Endothelial cell of umbilical vein (primary cell): ENCODE measurements around the gene MYH11. TPM values are rescaled to one million over a fixed set of nuclear protein-coding genes. Genes with fewer than 3 reads are reported as not detected.

Experiments used
- BruUV-seq: library from RNA; stranded (reverse); fragments of 400-500 nt; replicated peaks from 2 replicates; lab custom pipeline; 2021; lab: Mats Ljungman, UMichigan
- CTCF ChIA-PET: fragments of 300-600, 350-600 bp; sonication (Branson Sonifier 250); formaldehyde crosslinking; loops from one replicate; lab custom pipeline; 2021; ENCODE audit warnings: antibody characterized with exemption, inconsistent platforms; lab: Charles Lee
- POLR2A ChIA-PET: fragments of 300-600, 350-600 bp; sonication (Branson Sonifier 250); formaldehyde crosslinking; loops from one replicate; lab custom pipeline; 2021; ENCODE audit warnings: antibody characterized with exemption, inconsistent platforms; lab: Charles Lee
- DNase-seq: peaks from one replicate; pipeline ENCODE4 v3.0.0-alpha.2; 2011; ENCODE audit warnings: low read depth, low spot score
- FAIRE-seq: peaks from 2 replicates; lab custom pipeline; 2011; peaks lifted over from hg19 to GRCh38; lab: Jason Lieb, UNC
- H2AFZ ChIP-seq: 2 replicates; pipeline ENCODE4 v1.6.0; 2012; ENCODE audit warnings: low read depth, low read length, control low read depth, inconsistent platforms
- H3K27ac ChIP-seq: 2 replicates; pipeline ENCODE4 v1.5.1; 2011; ENCODE audit warnings: low read depth, mild to moderate bottlenecking, control low read depth, low read length, moderate library complexity; ENCODE audit not compliant: insufficient read depth
- H3K27me3 ChIP-seq, 2 experiments: 2 replicates each; pipeline versions ENCODE4 v1.6.0 to v1.6.1; 2011; ENCODE audit warnings: low read length in 2 of 2, mixed read lengths in 1 of 2; ENCODE audit not compliant: control insufficient read depth in 2 of 2, insufficient read depth in 2 of 2
- H3K36me3 ChIP-seq, 2 experiments: 2 replicates in 1 of 2; 3 replicates in 1 of 2; pipeline ENCODE4 v1.5.1; 2011; ENCODE audit warnings: low read length in 2 of 2, mild to moderate bottlenecking in 1 of 2, moderate library complexity in 1 of 2; ENCODE audit not compliant: control insufficient read depth in 2 of 2, insufficient read depth in 2 of 2; ENCODE audit errors: extremely low read depth in 1 of 2
- H3K4me1 ChIP-seq: 3 replicates; pipeline ENCODE4 v1.5.1; 2011; ENCODE audit warnings: mild to moderate bottlenecking, low read length; ENCODE audit not compliant: control insufficient read depth, insufficient read depth; ENCODE audit errors: extremely low read depth
- H3K4me2 ChIP-seq: 2 replicates; pipeline ENCODE4 v1.6.1; 2011; ENCODE audit warnings: low read length, control low read depth, mixed read lengths; ENCODE audit not compliant: insufficient read depth
- H3K4me3 ChIP-seq, 3 experiments: fragments of 200-600 bp in 1 of 3; sonication (generic), shearing (Covaris generic) in 1 of 3; replicated peaks in 1 of 3; 2 replicates each; pipeline ENCODE4 v1.5.1; 2011 to 2016; ENCODE audit warnings: control low read depth in 3 of 3, low read length in 3 of 3, mild to moderate bottlenecking in 2 of 3, inconsistent platforms in 1 of 3, low read depth in 1 of 3, moderate library complexity in 1 of 3; ENCODE audit not compliant: insufficient read depth in 1 of 3
- H3K79me2 ChIP-seq: 2 replicates; pipeline ENCODE4 v1.6.0; 2012; ENCODE audit warnings: low read length, inconsistent platforms; ENCODE audit not compliant: control insufficient read depth, insufficient read depth
- H3K9ac ChIP-seq: replicated peaks from 2 replicates; pipeline ENCODE3; 2011; ENCODE audit warnings: low read length, control low read depth; ENCODE audit not compliant: insufficient read depth; ENCODE audit errors: extremely low read depth
- H3K9me1 ChIP-seq: replicated peaks from 3 replicates; pipeline ENCODE4 v1.6.0; 2011; ENCODE audit warnings: mild to moderate bottlenecking, low read length; ENCODE audit not compliant: control insufficient read depth, insufficient read depth; ENCODE audit errors: extremely low read depth
- H3K9me3 ChIP-seq: replicated peaks from 2 replicates; pipeline ENCODE4 v1.5.1; 2012; ENCODE audit warnings: low read length, inconsistent platforms; ENCODE audit not compliant: control insufficient read depth, insufficient read depth
- H4K20me1 ChIP-seq: replicated peaks from 2 replicates; pipeline ENCODE3; 2011; ENCODE audit warnings: mild to moderate bottlenecking, low read length; ENCODE audit not compliant: control insufficient read depth, insufficient read depth; ENCODE audit errors: extremely low read depth
- EZH2 ChIP-seq: IDR thresholded peaks from 2 replicates; pipeline ENCODE4 v1.6.1; 2012; ENCODE audit warnings: borderline replicate concordance, low read depth, mild to moderate bottlenecking, moderate library complexity, low read length, inconsistent platforms; ENCODE audit not compliant: severe bottlenecking
- FOS ChIP-seq: IDR thresholded peaks from 2 replicates; pipeline ENCODE4 v1.6.1; 2011; ENCODE audit warnings: mild to moderate bottlenecking, low read length, moderate library complexity, borderline replicate concordance; ENCODE audit not compliant: insufficient read depth
- GATA2 ChIP-seq: IDR thresholded peaks from 2 replicates; pipeline ENCODE4 v1.7.0; 2011; ENCODE audit warnings: low read depth, mild to moderate bottlenecking, moderate library complexity, mixed read lengths, low read length; ENCODE audit not compliant: insufficient read length, insufficient read depth
- JUN ChIP-seq: IDR thresholded peaks from 2 replicates; pipeline ENCODE4 v1.6.1; 2011; ENCODE audit warnings: borderline replicate concordance, low read depth; ENCODE audit not compliant: insufficient read length, insufficient read depth
- MYC ChIP-seq: IDR thresholded peaks from one replicate; pipeline ENCODE4 v1.6.1; 2011; ENCODE audit warnings: mild to moderate bottlenecking, low read depth, low read length
- POLR2A ChIP-seq: IDR thresholded peaks from 2 replicates; pipeline ENCODE4 v1.6.1; 2012; ENCODE audit warnings: low read depth, mild to moderate bottlenecking, control low read depth, low read length
- POLR2AphosphoS5 ChIP-seq: IDR thresholded peaks from 2 replicates; pipeline ENCODE4 v1.6.1; 2012; ENCODE audit warnings: low read depth, mild to moderate bottlenecking, control low read depth, low read length, moderate library complexity; ENCODE audit not compliant: insufficient read depth
- dilution Hi-C: fragments of 300-500 bp; cut with MboI; formaldehyde crosslinking; loops from one replicate; pipeline ENCODE4 v1.15.0; 2019; ENCODE audit warnings: low sequenced_read_pairs; ENCODE audit not compliant: extremely low pct_ligation_motif_present
- intact Hi-C: fragments of 100-400 bp; cut with micrococcal nuclease; formaldehyde crosslinking; loops from one replicate; pipeline ENCODE4 v1.10.0; 2022
- polyA plus RNA-seq, 4 experiments: library from polyadenylated mRNA; depleted of rRNA in 3 of 4; stranded (reverse) in 3 of 4; unstranded in 1 of 4; fragments of >200 nt; gene quantifications; 2 replicates each; pipeline versions ENCODE4 v1.2.1 to v1.2.3, GENCODE V29; 2011 to 2012; ENCODE audit warnings: missing spikeins in 1 of 4
- total RNA-seq: library from RNA; stranded (reverse); gene quantifications from 2 replicates; pipeline ENCODE4 v1.2.3, GENCODE V29; 2021
- TF ChIP-seq, protein P1 (sequence below), 2 donors: IDR thresholded peaks; 1 replicate in 1 of 2; 2 replicates in 1 of 2; pipeline ENCODE4 v1.5.1; 2011; ENCODE audit warnings: low read length in 2 of 2, mild to moderate bottlenecking in 2 of 2, moderate library complexity in 2 of 2, control low read depth in 1 of 2, inconsistent platforms in 1 of 2, low read depth in 1 of 2; ENCODE audit not compliant: insufficient read depth in 1 of 2; ENCODE audit errors: extremely low read depth in 1 of 2
- TF ChIP-seq, protein P2 (sequence below): IDR thresholded peaks from 2 replicates; pipeline ENCODE4 v1.6.1; 2011; ENCODE audit not compliant: insufficient read depth, insufficient read length

The MYH11 gene
- total and polyA plus RNA-seq, 2 donors (not counting 3 experiments of a cell fraction or from before 2014, with no cell fraction given) = not detected

DNA sequence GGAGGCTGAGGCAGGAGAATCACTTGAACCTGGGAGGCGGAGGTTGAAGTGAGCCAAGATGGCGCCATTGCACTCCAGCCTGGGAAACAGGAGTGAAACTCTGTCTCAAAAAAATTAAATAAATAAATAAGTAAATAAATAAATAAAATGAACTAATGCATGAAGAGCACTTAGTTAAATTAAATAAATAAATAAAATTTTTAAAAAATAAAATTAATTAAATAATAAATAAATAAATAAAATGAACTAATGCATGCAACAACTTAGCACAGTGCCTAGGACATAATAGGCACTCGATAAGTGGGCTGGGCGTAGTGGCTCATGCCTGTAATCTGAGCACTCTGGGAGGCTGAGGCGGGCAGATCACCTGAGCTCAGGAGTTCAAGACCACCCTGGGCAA, 47.1 kb upstream of the MYH11 start:
- H3K4me1 ChIP-seq = no peaks in the 10 kb centered on the region
- no peak overlapping the region for H2AFZ ChIP-seq
- no peak overlapping the region for H3K9ac ChIP-seq
- no peak overlapping the region for H3K4me3 ChIP-seq
- POLR2A ChIA-PET = no interaction called here
- intact Hi-C loops (no loop called here), dilution Hi-C loops (no loop called here)
- TF ChIP-seq POLR2AphosphoS5 = no peak
- TF ChIP-seq FOS = no peak
- TF ChIP-seq GATA2 = no peak
- TF ChIP-seq, protein P1, sequence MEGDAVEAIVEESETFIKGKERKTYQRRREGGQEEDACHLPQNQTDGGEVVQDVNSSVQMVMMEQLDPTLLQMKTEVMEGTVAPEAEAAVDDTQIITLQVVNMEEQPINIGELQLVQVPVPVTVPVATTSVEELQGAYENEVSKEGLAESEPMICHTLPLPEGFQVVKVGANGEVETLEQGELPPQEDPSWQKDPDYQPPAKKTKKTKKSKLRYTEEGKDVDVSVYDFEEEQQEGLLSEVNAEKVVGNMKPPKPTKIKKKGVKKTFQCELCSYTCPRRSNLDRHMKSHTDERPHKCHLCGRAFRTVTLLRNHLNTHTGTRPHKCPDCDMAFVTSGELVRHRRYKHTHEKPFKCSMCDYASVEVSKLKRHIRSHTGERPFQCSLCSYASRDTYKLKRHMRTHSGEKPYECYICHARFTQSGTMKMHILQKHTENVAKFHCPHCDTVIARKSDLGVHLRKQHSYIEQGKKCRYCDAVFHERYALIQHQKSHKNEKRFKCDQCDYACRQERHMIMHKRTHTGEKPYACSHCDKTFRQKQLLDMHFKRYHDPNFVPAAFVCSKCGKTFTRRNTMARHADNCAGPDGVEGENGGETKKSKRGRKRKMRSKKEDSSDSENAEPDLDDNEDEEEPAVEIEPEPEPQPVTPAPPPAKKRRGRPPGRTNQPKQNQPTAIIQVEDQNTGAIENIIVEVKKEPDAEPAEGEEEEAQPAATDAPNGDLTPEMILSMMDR (IDR thresholded peaks at IDR 0.05; ENCODE audit: extremely low read depth in 1 of 2, insufficient read depth in 1 of 2, low read depth in 1 of 2, low read length in 2 of 2) = no peak
- TF ChIP-seq MYC = no peak
- TF ChIP-seq, protein P2, sequence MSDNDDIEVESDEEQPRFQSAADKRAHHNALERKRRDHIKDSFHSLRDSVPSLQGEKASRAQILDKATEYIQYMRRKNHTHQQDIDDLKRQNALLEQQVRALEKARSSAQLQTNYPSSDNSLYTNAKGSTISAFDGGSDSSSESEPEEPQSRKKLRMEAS = no peak
- TF ChIP-seq POLR2A = no peak
- TF ChIP-seq EZH2 = no peak
- TF ChIP-seq JUN = no peak
- FAIRE-seq = no peak
- H3K9me1 ChIP-seq = no peaks in the 10 kb centered on the region
- no TSS peak for BruUV-seq
- H3K27ac ChIP-seq = no peak overlapping the region
- no peak overlapping the region for H3K4me2 ChIP-seq
- no peaks in the 10 kb centered on the region for H3K27me3 ChIP-seq
- no peak for DNase-seq
- no peaks in the 10 kb centered on the region for H3K79me2 ChIP-seq
- CTCF ChIA-PET = interaction anchor here (0.9 to 1.3 kb wide), 2 partner anchors 36 to 82 kb away, joined by 3 to 5 read pairs; no protein-coding TSS in a partner anchor
- no peaks in the 10 kb centered on the region for H3K36me3 ChIP-seq
- no peaks in the 10 kb centered on the region for H3K9me3 ChIP-seq
- H4K20me1 ChIP-seq = no peaks in the 10 kb centered on the region
